Neural cell (in vitro differentiated cells): ENCODE measurements around the gene DLG2. TPM values are rescaled to one million over a fixed set of nuclear protein-coding genes. Genes with fewer than 3 reads are reported as not detected.

Experiments
- H2AFZ ChIP-seq: fragments of 200-600, 300-800 bp; sonication (generic), shearing (Covaris generic); 2 replicates; pipeline ENCODE4 v1.6.0; 2014; ENCODE audit warnings: low read depth, mild to moderate bottlenecking, antibody characterized with exemption, low read length, moderate library complexity
- H3F3A ChIP-seq: fragments of 200-600 bp; shearing (Covaris generic); 2 replicates; pipeline ENCODE4 v1.6.1; 2016; ENCODE audit warnings: mild to moderate bottlenecking, moderate library complexity, mixed read lengths, antibody characterized with exemption, low read length; ENCODE audit not compliant: insufficient read depth, poor library complexity, severe bottlenecking
- H3K27ac ChIP-seq: fragments of 200-600, 300-800 bp; sonication (generic), shearing (Covaris generic); 2 replicates; pipeline ENCODE4 v1.5.1; 2014; ENCODE audit warnings: mild to moderate bottlenecking, low read length, moderate library complexity
- H3K27me3 ChIP-seq: fragments of 300-800, 200-600 bp; sonication (generic), shearing (Covaris generic); 2 replicates; pipeline ENCODE4 v1.6.0; 2014; ENCODE audit warnings: mild to moderate bottlenecking, low read depth, low read length, moderate library complexity; ENCODE audit not compliant: insufficient read depth
- H3K36me3 ChIP-seq: fragments of 300-800, 200-600 bp; sonication (generic), shearing (Covaris generic); 2 replicates; pipeline ENCODE4 v1.5.1; 2014; ENCODE audit warnings: mild to moderate bottlenecking, antibody characterized with exemption, low read length, moderate library complexity; ENCODE audit not compliant: insufficient read depth
- H3K4me2 ChIP-seq: fragments of 300-800, 200-600 bp; sonication (generic), shearing (Covaris generic); 2 replicates; pipeline ENCODE4 v1.6.0; 2014; ENCODE audit warnings: mild to moderate bottlenecking, low read length
- H3K4me3 ChIP-seq: fragments of 300-800, 200-600 bp; sonication (generic), shearing (Covaris generic); 2 replicates; pipeline ENCODE4 v1.5.1; 2014; ENCODE audit warnings: mild to moderate bottlenecking, low read length, moderate library complexity
- H3K79me2 ChIP-seq: fragments of 200-600 bp; shearing (Covaris generic); replicated peaks from 2 replicates; pipeline ENCODE4 v1.6.0; 2014; ENCODE audit warnings: mild to moderate bottlenecking, low read length, moderate library complexity; ENCODE audit not compliant: insufficient read depth
- H3K9ac ChIP-seq: fragments of 300-800, 200-600 bp; sonication (generic), shearing (Covaris generic); 2 replicates; pipeline ENCODE4 v1.6.1; 2016; ENCODE audit warnings: mild to moderate bottlenecking, low read length, mixed read lengths
- H3K9me2 ChIP-seq: fragments of 200-600 bp; shearing (Covaris generic); 2 replicates; pipeline ENCODE4 v1.6.1; 2016; ENCODE audit warnings: mild to moderate bottlenecking, low read length, mixed read lengths; ENCODE audit not compliant: insufficient read depth
- H3K9me3 ChIP-seq: fragments of 200-600, 300-800 bp; sonication (generic), shearing (Covaris generic); 2 replicates; pipeline ENCODE4 v1.6.1; 2016; ENCODE audit warnings: mild to moderate bottlenecking, mixed run types, low read length, moderate library complexity, mixed read lengths
- H4K20me1 ChIP-seq: fragments of 200-600 bp; shearing (Covaris generic); 2 replicates; pipeline ENCODE4 v1.6.1; 2016; ENCODE audit warnings: mild to moderate bottlenecking, mixed run types; ENCODE audit not compliant: insufficient read depth
- EP300 ChIP-seq: fragments of 450-650 bp; conservative IDR thresholded peaks from 2 replicates; pipeline ENCODE4 v1.6.1; 2014; ENCODE audit warnings: antibody characterized with exemption, mild to moderate bottlenecking, moderate library complexity; ENCODE audit not compliant: poor library complexity, severe bottlenecking
- EZH2 ChIP-seq: fragments of 200-600, 300-800 bp; shearing (Covaris generic), sonication (generic); IDR thresholded peaks from 2 replicates; pipeline ENCODE4 v1.6.1; 2014; ENCODE audit warnings: antibody characterized with exemption, low read length, borderline replicate concordance, mild to moderate bottlenecking; ENCODE audit not compliant: insufficient read depth, poor library complexity, severe bottlenecking
- MXI1 ChIP-seq: fragments of 450-650 bp; conservative IDR thresholded peaks from 2 replicates; pipeline ENCODE4 v1.6.1; 2014; ENCODE audit warnings: antibody characterized with exemption, mild to moderate bottlenecking; ENCODE audit not compliant: poor library complexity, severe bottlenecking
- POLR2AphosphoS5 ChIP-seq: IDR thresholded peaks from 2 replicates; pipeline ENCODE4 v1.6.1; 2012
- RAD21 ChIP-seq: fragments of 450-650 bp; conservative IDR thresholded peaks from 2 replicates; pipeline ENCODE4 v1.6.1; 2014; ENCODE audit warnings: antibody characterized with exemption, mild to moderate bottlenecking, moderate library complexity
- SMC3 ChIP-seq: fragments of 450-650 bp; conservative IDR thresholded peaks from 2 replicates; pipeline ENCODE4 v1.6.1; 2014; ENCODE audit warnings: antibody characterized with exemption, mild to moderate bottlenecking, moderate library complexity; ENCODE audit not compliant: poor library complexity
- TAF1 ChIP-seq: IDR thresholded peaks from 2 replicates; pipeline ENCODE4 v1.6.1; 2012; ENCODE audit warnings: low read depth
- polyA plus RNA-seq: library from polyadenylated mRNA; depleted of rRNA; stranded (reverse); fragments of >200 nt; gene quantifications from 2 replicates; pipeline ENCODE4 v1.2.3, GENCODE V29; 2014
- TF ChIP-seq, protein P1 (sequence below): IDR thresholded peaks from 2 replicates; pipeline ENCODE4 v1.6.1; 2012; ENCODE audit warnings: borderline replicate concordance
- TF ChIP-seq, protein P2 (sequence below): fragments of 450-650 bp; IDR thresholded peaks from 2 replicates; pipeline ENCODE4 v1.5.1; 2014; ENCODE audit warnings: antibody characterized with exemption, mild to moderate bottlenecking, moderate library complexity; ENCODE audit not compliant: poor library complexity, severe bottlenecking

The DLG2 gene
- polyA plus RNA-seq, 1 donor from 2014 or later: 179 TPM

DNA sequence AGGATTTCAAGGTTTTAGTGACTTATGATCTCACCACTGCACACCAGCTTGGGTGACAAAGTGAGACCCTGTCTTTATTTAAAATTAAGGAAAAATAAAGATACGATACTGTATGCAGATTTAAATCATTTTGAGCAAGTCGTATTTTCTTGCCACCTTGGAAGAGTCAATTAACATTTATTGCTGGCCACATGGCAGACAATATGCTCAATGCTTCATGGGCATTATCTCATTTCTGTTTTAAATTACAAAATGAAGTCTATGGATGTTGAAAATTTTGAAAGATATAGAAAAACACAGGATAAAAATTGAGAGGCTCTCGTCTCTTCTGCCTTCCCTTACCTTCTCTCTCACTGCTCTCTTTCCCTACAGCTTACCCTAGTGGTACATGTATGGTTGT lies 1992.0 kb downstream of the DLG2 start:
- no peaks in the 10 kb centered on the region for H3F3A ChIP-seq
- H4K20me1 ChIP-seq: no peaks in the 10 kb centered on the region
- H3K9ac ChIP-seq: no peak overlapping the region
- H2AFZ ChIP-seq: no peak overlapping the region
- no peak overlapping the region for H3K4me3 ChIP-seq
- peaks cover 55% of the 10 kb centered on the region for H3K79me2 ChIP-seq
- H3K27me3 ChIP-seq: no peaks in the 10 kb centered on the region
- no peak overlapping the region for H3K4me2 ChIP-seq
- H3K27ac ChIP-seq: no peak overlapping the region
- no peak for TF ChIP-seq EP300
- no peak for TF ChIP-seq TAF1
- no peak for TF ChIP-seq SMC3
- no peak for TF ChIP-seq EZH2
- H3K9me2 ChIP-seq: no peaks in the 10 kb centered on the region
- no peaks in the 10 kb centered on the region for H3K36me3 ChIP-seq
- no peaks in the 10 kb centered on the region for H3K9me3 ChIP-seq

DNA sequence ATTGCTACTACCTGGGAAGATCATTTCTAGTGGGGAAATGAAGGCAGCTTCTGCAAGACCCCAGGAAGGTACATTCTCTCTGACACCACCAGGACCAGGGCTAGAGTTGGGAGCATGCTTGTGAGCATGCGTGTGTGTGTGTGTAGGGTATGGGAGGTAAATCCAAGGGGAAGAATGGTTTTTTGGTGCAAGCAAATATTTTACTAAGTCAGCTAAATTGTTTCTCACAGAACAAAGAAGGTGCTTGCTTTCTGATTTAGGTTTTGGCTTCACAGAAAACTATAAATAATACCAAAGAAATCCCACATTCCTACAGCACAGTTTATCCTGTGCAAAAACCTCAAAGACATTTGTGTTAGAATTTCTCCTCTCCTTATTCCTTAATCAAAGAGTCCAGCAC lies 1996.9 kb downstream of the DLG2 start:
- Histone ChIP-seq H2AFZ (no peak overlapping the region), H3K27ac (no peak overlapping the region), H4K20me1 (no peaks in the 10 kb centered on the region), H3K9ac (no peak overlapping the region), H3K9me3 (no peaks in the 10 kb centered on the region), H3K36me3 (peaks cover 3% of the 10 kb centered on the region), H3K79me2 (peaks cover 33% of the 10 kb centered on the region), H3F3A (no peaks in the 10 kb centered on the region), H3K27me3 (no peaks in the 10 kb centered on the region), H3K4me3 (no peak overlapping the region), H3K9me2 (no peaks in the 10 kb centered on the region), H3K4me2 (no peak overlapping the region)
- TF ChIP-seq SMC3: no peak
- no peak for TF ChIP-seq EZH2
- TF ChIP-seq, protein P1, sequence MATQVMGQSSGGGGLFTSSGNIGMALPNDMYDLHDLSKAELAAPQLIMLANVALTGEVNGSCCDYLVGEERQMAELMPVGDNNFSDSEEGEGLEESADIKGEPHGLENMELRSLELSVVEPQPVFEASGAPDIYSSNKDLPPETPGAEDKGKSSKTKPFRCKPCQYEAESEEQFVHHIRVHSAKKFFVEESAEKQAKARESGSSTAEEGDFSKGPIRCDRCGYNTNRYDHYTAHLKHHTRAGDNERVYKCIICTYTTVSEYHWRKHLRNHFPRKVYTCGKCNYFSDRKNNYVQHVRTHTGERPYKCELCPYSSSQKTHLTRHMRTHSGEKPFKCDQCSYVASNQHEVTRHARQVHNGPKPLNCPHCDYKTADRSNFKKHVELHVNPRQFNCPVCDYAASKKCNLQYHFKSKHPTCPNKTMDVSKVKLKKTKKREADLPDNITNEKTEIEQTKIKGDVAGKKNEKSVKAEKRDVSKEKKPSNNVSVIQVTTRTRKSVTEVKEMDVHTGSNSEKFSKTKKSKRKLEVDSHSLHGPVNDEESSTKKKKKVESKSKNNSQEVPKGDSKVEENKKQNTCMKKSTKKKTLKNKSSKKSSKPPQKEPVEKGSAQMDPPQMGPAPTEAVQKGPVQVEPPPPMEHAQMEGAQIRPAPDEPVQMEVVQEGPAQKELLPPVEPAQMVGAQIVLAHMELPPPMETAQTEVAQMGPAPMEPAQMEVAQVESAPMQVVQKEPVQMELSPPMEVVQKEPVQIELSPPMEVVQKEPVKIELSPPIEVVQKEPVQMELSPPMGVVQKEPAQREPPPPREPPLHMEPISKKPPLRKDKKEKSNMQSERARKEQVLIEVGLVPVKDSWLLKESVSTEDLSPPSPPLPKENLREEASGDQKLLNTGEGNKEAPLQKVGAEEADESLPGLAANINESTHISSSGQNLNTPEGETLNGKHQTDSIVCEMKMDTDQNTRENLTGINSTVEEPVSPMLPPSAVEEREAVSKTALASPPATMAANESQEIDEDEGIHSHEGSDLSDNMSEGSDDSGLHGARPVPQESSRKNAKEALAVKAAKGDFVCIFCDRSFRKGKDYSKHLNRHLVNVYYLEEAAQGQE: no peak
- no peak for TF ChIP-seq EP300

DNA sequence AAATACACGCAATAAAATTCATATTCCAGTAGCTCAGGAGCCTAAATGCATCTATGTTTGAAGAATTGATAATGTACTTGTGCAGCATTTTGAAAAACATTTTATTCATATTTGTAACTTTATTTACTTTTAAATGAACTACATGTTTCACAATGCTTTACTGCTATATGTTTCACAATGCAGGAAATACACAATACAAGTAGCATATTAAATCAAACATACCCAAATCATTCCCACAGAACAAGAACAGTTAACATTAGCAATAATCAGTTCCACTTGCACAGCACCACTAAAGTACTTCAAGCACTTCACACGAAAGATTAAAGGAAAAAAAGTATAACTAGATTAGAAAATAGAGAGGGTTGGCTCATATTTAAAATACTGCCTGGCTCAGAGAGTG lies 1997.4 kb downstream of the DLG2 start:
- H3K9me3 ChIP-seq: no peaks in the 10 kb centered on the region
- H3K79me2 ChIP-seq: peaks cover 29% of the 10 kb centered on the region
- H3K9ac ChIP-seq: no peak overlapping the region
- H3K4me2 ChIP-seq: no peak overlapping the region
- no peak for TF ChIP-seq POLR2AphosphoS5
- TF ChIP-seq EP300: no peak
- TF ChIP-seq, protein P1: no peak
- TF ChIP-seq SMC3: no peak
- TF ChIP-seq TAF1: no peak
- no peak for TF ChIP-seq EZH2
- TF ChIP-seq MXI1: no peak
- no peak for TF ChIP-seq RAD21
- TF ChIP-seq, protein P2, sequence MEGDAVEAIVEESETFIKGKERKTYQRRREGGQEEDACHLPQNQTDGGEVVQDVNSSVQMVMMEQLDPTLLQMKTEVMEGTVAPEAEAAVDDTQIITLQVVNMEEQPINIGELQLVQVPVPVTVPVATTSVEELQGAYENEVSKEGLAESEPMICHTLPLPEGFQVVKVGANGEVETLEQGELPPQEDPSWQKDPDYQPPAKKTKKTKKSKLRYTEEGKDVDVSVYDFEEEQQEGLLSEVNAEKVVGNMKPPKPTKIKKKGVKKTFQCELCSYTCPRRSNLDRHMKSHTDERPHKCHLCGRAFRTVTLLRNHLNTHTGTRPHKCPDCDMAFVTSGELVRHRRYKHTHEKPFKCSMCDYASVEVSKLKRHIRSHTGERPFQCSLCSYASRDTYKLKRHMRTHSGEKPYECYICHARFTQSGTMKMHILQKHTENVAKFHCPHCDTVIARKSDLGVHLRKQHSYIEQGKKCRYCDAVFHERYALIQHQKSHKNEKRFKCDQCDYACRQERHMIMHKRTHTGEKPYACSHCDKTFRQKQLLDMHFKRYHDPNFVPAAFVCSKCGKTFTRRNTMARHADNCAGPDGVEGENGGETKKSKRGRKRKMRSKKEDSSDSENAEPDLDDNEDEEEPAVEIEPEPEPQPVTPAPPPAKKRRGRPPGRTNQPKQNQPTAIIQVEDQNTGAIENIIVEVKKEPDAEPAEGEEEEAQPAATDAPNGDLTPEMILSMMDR: no peak
- H3K4me3 ChIP-seq: no peak overlapping the region
- H4K20me1 ChIP-seq: no peaks in the 10 kb centered on the region
- no peaks in the 10 kb centered on the region for H3K9me2 ChIP-seq
- no peaks in the 10 kb centered on the region for H3K27me3 ChIP-seq
- no peaks in the 10 kb centered on the region for H3F3A ChIP-seq
- no peak overlapping the region for H2AFZ ChIP-seq
- H3K36me3 ChIP-seq: peaks cover 6% of the 10 kb centered on the region
- H3K27ac ChIP-seq: no peak overlapping the region
